ENCODE data around the gene MYOM3.

DNA sequence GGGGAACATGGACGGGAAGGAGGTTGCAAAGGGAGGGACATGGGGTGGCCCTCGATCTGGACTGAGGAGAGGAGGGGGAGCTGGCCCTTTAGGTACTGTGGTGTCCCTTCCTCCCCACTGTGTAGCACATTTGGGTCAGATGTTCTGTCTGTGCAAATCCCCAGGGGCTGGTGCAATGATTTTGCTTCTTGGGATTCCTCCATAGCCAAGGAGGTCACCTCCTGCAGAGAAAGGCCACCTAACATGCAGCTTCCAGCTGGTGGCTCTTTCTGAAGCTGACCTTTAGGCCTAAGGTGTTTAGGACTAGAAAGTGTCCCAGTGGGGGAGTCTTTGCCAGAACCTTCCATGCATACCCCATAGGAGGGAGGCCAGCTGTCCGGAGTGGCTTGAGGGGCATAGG is 9.0 kb upstream of the MYOM3 start:
- TF ChIP-seq POLR2A (IDR thresholded peaks at IDR 0.05) = no peak
- TF ChIP-seq, protein P1, sequence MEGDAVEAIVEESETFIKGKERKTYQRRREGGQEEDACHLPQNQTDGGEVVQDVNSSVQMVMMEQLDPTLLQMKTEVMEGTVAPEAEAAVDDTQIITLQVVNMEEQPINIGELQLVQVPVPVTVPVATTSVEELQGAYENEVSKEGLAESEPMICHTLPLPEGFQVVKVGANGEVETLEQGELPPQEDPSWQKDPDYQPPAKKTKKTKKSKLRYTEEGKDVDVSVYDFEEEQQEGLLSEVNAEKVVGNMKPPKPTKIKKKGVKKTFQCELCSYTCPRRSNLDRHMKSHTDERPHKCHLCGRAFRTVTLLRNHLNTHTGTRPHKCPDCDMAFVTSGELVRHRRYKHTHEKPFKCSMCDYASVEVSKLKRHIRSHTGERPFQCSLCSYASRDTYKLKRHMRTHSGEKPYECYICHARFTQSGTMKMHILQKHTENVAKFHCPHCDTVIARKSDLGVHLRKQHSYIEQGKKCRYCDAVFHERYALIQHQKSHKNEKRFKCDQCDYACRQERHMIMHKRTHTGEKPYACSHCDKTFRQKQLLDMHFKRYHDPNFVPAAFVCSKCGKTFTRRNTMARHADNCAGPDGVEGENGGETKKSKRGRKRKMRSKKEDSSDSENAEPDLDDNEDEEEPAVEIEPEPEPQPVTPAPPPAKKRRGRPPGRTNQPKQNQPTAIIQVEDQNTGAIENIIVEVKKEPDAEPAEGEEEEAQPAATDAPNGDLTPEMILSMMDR (IDR thresholded peaks at IDR 0.05) = no peak
